SH-SY5Y (cell line): ENCODE data around the gene KLHL1.

Experiments used
- GATA2 ChIP-seq: IDR thresholded peaks from 2 replicates; pipeline ENCODE4 v1.6.1; 2011; ENCODE audit warnings: mild to moderate bottlenecking, low read depth, low read length
- GATA3 ChIP-seq: IDR thresholded peaks from 2 replicates; pipeline ENCODE4 v1.6.1; 2011; ENCODE audit warnings: low read depth, mild to moderate bottlenecking, low read length, moderate library complexity

DNA sequence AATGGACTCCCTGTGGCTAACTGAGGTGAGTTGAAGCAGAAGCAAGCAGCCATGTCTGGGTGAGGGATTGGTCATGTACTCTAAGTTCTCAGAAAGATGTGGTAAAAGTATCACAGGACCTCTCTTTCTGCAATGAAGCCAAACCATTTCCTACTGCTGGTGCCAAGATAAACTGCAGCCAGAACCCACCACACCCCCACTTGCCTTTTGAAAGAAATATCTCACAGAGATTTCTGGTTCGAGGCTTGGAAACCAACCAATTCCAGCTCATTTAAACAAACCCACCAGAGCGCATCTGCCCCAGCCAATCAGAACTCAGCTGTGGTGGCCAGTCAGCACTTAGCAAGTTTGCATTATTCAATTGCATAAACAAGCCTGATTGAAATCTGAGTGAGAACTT is 205.2 kb downstream of the KLHL1 start:
- TF ChIP-seq GATA3, result no peak
- TF ChIP-seq GATA2, result no peak
